Measurements from ENCODE around the gene G6PC2.

Gene G6PC2

GRCh38 chr2:168912901-168913369, 11.8 kb downstream of the G6PC2 start:
- H3K4me3 ChIP-seq (ENCODE audit: low read depth, low read length): no peak overlapping the region
- DNase-seq (ENCODE audit: low read depth): peak; percentile 30

GRCh38 chr2:168913495-168913894, 12.4 kb downstream of the G6PC2 start:
- DNase-seq (ENCODE audit: low read depth): no peak
- TF ChIP-seq MYC (IDR thresholded peaks at IDR 0.05; ENCODE audit: low read depth, low read length): no peak
- H3K4me3 ChIP-seq (ENCODE audit: low read depth, low read length): no peak overlapping the region

More at GRCh38 chr2:168912901-168913369, 11.8 kb downstream of the G6PC2 start:
- TF ChIP-seq POLR2A (IDR thresholded peaks at IDR 0.05; ENCODE audit: extremely low read depth, insufficient read length): no peak
- TF ChIP-seq MYC (IDR thresholded peaks at IDR 0.05; ENCODE audit: low read depth, low read length): no peak
- no peak for TF ChIP-seq MAX (IDR thresholded peaks at IDR 0.05; ENCODE audit: low read depth, low read length)
- TF ChIP-seq CTCF (IDR thresholded peaks at IDR 0.05; ENCODE audit: low read depth, low read length): no peak

GRCh38 chr2:168915441-168916330, 14.6 kb downstream of the G6PC2 start:
- TF ChIP-seq POLR2A (IDR thresholded peaks at IDR 0.05; ENCODE audit: extremely low read depth, insufficient read length) (no peak), CTCF (IDR thresholded peaks at IDR 0.05; ENCODE audit: low read depth, low read length) (no peak), MYC (IDR thresholded peaks at IDR 0.05; ENCODE audit: low read depth, low read length) (no peak), MAX (IDR thresholded peaks at IDR 0.05; ENCODE audit: low read depth, low read length) (no peak)

GRCh38 chr2:168916331-168916675, 15.2 kb downstream of the G6PC2 start:
- no peak for TF ChIP-seq POLR2A (IDR thresholded peaks at IDR 0.05; ENCODE audit: extremely low read depth, insufficient read length)
- TF ChIP-seq MAX (IDR thresholded peaks at IDR 0.05; ENCODE audit: low read depth, low read length): no peak
- no peak for TF ChIP-seq CTCF (IDR thresholded peaks at IDR 0.05; ENCODE audit: low read depth, low read length)
- TF ChIP-seq MYC (IDR thresholded peaks at IDR 0.05; ENCODE audit: low read depth, low read length): no peak
- no peak overlapping the region for H3K4me3 ChIP-seq (ENCODE audit: low read depth, low read length)
- no peak for DNase-seq (ENCODE audit: low read depth)

More at GRCh38 chr2:168915441-168916330, 14.6 kb downstream of the G6PC2 start:
- H3K4me3 ChIP-seq (ENCODE audit: low read depth, low read length): no peak overlapping the region
- no peak for DNase-seq (ENCODE audit: low read depth)

GRCh38 chr2:168920504-168921157, 19.5 kb downstream of the G6PC2 start:
- DNase-seq (ENCODE audit: low read depth): peak; percentile 59
- no peak overlapping the region for H3K4me3 ChIP-seq (ENCODE audit: low read depth, low read length)
- TF ChIP-seq CTCF (IDR thresholded peaks at IDR 0.05; ENCODE audit: low read depth, low read length) (peak; percentile 24), POLR2A (IDR thresholded peaks at IDR 0.05; ENCODE audit: extremely low read depth, insufficient read length) (no peak), MAX (IDR thresholded peaks at IDR 0.05; ENCODE audit: low read depth, low read length) (no peak), MYC (IDR thresholded peaks at IDR 0.05; ENCODE audit: low read depth, low read length) (no peak)

All from NB4 (cell line).